HG02938 (cell line): Measurements from ENCODE around the gene GRB14.
"Not testable (repeated sequence)": the region's sequence is repeated elsewhere in the genome, so short reads cannot be mapped to it uniquely, and the experiment has no call there.

Source experiments
- ATAC-seq: cut with Tn5 transposase; IDR thresholded peaks from one replicate; pipeline ENCODE4 v1.9.1; 2021; ENCODE audit warnings: mild to moderate bottlenecking, moderate library complexity; ENCODE audit not compliant: unreplicated experiment

The GRB14 gene

DNA sequence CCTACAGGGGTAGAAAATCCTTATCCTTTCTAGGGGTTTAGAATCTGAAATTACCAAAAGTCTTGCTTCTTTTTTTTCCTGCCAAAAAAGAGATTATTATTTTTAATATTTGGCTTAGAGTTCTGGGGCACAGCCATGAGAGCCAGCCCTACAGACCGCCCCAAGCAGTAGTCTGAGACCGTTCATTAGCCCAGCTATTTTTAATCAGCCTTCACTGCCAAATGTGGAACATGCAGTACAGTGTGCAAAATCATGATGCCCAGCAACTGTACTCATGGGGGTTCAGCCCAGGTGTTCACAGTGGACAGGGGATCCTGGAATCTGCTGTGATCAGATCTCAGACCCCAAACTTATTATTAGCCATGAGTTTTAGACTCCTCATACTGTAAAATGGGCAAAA, 60.4 kb downstream of the GRB14 start:
- no peak for ATAC-seq

DNA sequence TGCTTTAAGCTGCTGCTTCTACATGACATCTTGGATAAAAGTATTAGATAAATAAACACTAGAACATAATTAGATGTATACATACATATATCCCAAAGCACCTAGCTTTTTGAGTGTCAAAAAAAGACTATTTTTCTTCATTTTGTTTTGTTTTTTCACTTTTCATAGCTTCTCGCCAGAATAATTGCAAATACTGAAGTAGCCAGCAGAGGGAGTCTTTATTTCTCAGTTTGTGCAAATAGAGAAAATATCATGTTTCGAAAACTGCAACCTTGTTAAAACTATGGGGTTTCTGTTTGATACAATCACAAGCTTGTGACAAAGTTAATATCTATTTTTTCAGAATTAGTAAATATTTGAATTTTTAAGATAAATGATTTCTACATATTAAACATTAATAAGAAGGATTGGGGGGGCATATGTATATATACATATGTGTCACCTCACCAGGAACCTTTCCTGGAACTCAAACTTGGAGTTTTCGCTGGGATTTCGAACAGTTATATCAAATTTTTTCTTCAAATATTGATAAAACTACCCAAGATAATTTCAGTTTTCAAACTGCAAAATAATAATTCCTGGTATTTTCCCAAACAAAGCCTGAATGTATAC, 61.0 kb downstream of the GRB14 start:
- no peak for ATAC-seq

GRCh38 chr2:164558450-164558849, 62.8 kb downstream of the GRB14 start:
- ATAC-seq = no peak

GRCh38 chr2:164554487-164554886, 66.8 kb downstream of the GRB14 start:
- ATAC-seq = no peak

DNA sequence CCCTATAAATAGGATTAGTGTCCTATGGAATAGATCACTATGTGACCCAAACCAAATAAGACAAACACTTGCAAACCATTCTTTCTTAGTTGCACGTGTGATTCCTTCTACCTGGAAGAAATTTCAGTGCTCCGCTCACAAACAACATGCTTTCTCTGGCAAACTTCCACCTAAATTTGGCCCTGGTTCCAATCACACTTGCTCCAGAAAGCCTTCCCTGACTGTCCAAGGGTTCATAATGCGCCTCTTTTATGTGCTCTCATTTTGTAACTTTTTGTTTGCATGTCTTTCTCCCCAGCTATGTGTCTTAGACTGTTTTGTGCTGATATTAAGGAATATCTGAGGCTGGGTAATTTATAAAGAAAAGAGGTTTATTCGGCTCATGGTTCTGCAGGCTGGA, 69.8 kb downstream of the GRB14 start:
- ATAC-seq = no peak

DNA sequence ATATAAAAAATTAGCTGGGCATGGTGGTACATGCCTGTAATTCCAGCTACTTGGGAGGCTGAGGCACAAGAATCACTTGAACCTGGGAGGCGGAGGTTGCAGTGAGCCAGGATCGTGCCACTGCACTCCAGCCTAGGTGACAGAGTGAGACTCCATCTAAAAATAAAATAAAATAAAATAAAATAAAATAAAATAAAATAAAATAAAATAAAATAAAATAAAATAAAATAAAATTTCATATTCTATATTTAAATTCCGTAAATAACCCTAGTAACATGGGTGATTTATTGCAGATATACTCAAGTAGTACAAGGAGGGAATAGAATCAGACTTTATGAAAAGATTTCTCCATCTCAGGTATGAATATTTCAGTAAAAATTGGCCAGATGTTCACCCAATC, 71.6 kb downstream of the GRB14 start:
- not testable (repeated sequence) for ATAC-seq

DNA sequence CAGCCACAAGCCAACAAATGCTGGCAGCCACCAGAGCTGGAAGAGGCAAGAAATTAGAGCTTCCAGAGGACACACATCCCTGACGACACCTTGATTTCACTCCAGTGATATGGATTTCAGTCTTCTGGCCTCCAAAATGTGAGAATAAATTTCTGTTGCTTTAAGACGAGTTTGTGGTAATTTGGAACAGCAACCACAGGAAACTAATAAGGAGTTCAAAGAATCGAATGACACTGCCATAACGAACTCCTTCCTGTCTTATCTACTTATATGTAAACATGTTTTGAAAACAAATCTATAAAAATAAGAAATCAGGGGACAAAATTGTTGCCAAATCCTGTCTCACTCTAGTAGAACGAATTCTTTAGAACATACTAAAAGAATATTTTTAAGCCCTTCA, 75.8 kb downstream of the GRB14 start:
- ATAC-seq = no peak

DNA sequence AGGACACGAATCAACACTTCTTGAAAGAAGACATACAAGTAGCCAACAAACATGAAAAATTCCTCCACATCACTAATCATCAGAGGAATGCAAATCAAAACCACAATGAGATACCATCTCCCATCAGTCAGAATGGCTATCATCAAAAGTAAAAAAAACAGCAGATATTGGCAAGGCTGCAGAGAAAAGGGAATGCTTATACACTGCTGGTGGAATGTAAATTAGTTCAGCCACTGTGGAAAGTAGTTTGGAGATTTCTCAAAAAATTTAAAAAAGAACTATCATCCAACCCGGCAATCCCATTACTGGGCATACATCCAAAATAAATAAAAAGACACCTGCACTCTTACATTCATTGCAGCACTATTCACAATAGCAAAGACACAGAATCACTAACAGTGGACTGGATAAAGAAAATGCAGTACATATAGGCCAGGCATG, 78.7 kb downstream of the GRB14 start:
- ATAC-seq = no peak

- peak; percentile 74 for ATAC-seq
Observed at GRCh38 chr2:164538240-164538866, 82.9 kb downstream of the GRB14 start.

GRCh38 chr2:164535280-164536025, 85.8 kb downstream of the GRB14 start:
- no peak for ATAC-seq

DNA sequence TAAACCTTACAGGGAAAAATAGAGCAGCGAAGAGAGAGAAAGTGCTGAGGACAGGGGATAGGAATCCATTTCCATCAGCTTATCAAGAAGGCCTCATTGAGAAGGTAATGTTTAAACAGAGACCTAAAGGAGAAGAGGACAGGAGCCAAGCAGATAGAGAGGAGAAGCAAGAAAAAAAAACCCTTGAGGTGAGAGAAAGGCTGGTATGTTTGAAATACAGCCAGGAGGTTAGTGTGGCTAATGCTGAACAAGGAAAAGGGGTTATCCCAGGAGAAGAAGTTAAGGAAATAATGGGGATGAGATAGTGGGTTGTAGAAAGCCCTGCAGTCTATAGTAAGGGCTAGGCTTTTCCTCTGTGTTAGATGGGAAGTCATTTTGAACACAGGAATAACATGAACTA, 90.8 kb downstream of the GRB14 start:
- ATAC-seq = no peak

GRCh38 chr2:164523726-164524125, 97.6 kb downstream of the GRB14 start:
- no peak for ATAC-seq

DNA sequence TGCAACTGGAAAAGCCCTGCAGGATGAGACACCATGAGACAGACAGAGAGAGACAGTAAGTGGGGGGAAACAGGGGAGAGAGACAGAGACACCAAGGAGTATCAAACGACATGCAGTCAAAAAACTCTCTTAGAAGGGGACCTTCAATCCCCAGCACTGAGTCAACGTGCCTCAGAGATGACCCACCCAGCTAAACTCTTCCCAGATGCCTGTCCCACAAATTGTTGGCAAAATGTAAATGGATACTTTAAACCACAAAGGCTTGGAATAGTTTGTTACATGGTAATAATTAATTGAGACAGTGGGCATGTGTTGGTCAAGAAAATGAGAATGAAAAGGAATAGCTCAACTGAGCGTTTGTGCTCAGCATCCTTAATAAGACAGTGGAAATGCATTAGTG, 98.3 kb downstream of the GRB14 start:
- ATAC-seq = no peak

- no peak for ATAC-seq
Observed at GRCh38 chr2:164522561-164522981, 98.7 kb downstream of the GRB14 start.

GRCh38 chr2:164515734-164516133, 105.5 kb downstream of the GRB14 start:
- ATAC-seq = no peak

DNA sequence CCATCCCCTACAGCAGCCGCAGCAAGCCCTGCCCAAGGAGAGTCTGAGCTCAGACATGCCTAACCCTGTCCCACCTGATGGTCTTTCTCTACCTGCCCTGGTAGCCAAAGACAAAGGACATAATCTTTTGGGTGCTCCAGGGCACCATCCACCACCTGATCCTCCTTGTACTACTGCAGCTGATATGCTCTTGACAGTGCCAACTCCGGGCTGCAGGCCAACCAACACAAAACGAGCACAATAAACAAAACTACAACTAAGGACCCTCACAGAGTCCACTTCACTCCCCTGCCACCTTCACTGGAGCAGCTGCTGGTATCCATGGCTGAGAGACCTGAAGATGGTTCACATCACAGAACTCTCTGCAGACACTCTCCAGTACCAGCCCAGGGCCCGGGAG, 106.3 kb downstream of the GRB14 start:
- no peak for ATAC-seq

DNA sequence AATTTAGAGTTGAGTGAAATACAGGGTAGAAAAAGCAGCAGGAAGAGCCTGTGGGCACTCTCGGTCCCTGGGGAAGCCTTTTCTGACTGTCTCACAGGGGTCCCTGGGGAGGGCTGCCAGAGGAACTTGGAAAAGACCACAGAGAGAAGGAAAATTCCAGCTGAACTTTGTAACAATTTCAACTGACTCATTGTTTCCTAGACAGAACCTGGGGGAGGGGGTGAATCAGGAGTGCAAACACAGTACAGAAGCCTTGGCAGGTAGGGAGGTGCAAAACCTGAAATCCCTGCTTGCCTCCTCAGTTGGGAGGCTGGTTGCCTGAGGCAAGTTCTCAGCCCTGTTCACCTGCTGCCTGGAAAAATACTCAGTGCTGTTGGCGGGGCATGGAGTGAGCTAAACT, 106.8 kb downstream of the GRB14 start:
- ATAC-seq = no peak

GRCh38 chr2:164512871-164513270, 108.4 kb downstream of the GRB14 start:
- ATAC-seq = no peak

DNA sequence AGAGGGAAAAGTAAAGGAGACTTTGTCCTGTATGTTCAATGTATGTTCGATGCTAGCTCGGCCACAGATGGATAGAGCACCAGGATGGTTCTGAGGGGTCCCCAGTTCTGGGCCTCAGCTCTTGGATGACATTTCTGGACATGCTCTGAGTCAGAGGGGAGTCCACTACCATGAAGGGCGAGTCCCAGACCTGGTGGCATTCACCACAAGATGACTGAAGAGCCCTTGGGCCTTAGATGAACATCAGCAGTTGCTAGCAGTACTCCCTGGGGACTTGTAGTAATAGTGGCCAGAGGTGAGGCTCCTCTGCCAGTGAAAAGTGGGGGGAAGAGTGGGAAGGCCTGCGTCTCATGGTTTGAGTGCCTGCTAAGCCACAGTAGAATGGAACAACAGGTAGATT, 109.5 kb downstream of the GRB14 start:
- no peak for ATAC-seq

- no peak for ATAC-seq
Observed at GRCh38 chr2:164510895-164511294, 110.4 kb downstream of the GRB14 start.

GRCh38 chr2:164509137-164509877, 112.0 kb downstream of the GRB14 start:
- no peak for ATAC-seq

- ATAC-seq = no peak
Observed at GRCh38 chr2:164504253-164504652, 117.0 kb downstream of the GRB14 start.
